ENCODE measurements around the gene KLHL12.
A peak's percentile ranks its signal among the peaks of the same experiment; 100 is the strongest.

DNA sequence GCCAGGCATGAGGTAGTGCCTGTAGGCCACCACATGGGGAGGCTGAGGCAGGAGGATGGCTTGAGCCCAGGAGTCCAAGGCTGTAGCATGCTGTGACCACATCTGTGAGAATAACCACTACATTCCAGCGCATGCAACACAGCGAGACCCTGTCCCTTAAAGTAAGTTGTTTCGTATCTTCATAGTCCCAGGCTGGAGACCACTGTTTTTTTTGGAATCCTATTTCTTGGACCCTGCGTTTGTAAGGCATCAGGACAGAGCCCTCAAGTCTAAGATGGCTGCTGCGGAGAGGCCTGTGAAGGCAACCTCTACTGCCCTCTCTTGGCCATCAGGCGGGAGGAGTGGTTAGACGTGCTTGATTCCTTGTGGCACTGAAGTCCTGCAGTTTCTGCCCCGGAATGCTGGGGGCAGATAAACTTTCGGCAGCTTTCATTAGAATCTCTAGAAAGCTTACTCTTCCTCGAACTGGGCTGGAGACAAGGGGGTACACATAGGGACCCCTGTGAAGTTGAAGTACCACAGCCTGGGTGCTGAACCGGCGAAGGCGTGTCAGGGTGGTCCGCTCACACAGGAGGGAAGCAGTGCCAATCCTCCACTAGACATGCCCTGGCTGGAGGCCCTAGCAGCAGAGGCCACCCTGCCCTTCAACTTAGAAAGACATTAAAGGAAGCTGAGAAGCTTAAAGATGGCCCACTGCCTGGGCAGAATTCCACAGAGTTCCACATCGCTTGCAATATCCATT, 74.7 kb downstream of the KLHL12 start:
- TF ChIP-seq, protein P1, sequence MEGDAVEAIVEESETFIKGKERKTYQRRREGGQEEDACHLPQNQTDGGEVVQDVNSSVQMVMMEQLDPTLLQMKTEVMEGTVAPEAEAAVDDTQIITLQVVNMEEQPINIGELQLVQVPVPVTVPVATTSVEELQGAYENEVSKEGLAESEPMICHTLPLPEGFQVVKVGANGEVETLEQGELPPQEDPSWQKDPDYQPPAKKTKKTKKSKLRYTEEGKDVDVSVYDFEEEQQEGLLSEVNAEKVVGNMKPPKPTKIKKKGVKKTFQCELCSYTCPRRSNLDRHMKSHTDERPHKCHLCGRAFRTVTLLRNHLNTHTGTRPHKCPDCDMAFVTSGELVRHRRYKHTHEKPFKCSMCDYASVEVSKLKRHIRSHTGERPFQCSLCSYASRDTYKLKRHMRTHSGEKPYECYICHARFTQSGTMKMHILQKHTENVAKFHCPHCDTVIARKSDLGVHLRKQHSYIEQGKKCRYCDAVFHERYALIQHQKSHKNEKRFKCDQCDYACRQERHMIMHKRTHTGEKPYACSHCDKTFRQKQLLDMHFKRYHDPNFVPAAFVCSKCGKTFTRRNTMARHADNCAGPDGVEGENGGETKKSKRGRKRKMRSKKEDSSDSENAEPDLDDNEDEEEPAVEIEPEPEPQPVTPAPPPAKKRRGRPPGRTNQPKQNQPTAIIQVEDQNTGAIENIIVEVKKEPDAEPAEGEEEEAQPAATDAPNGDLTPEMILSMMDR (optimal IDR thresholded peaks at IDR 0.05 in 1 of 3, IDR thresholded peaks at IDR 0.05 in 1 of 3, conservative IDR thresholded peaks at IDR 0.05 in 1 of 3; ENCODE audit: extremely low read depth in 1 of 3, insufficient read depth in 2 of 3, low read length in 3 of 3) = peak; percentile 82 to 94 (median 92)
- no peak for TF ChIP-seq EZH2 (IDR thresholded peaks at IDR 0.05; ENCODE audit: low read length)
